ENCODE data around the gene GAST. TPM values are rescaled to one million over a fixed set of nuclear protein-coding genes. Genes with fewer than 3 reads are reported as not detected.

Gene GAST
- total RNA-seq, 1 experiment from 2014 or later: not detected

DNA sequence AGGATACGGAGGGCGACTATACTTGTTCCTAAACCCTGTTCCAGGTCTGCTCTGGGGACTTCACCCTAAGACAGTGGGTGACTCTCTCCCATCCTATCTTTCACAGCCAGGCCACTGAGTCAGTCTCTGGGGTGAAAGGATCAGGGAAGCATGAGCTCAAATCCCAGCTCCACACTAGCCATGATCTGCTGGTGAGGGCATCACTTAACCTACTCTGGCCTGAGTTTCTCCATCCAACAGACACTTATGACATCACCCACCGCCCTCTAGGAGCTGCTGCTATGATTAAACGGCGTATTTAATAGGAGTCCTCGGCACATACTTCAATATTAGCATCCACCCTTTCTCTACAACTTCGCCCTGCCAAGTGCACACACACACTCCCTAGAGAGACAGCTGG is 10.1 kb downstream of the GAST start:
- Histone ChIP-seq H3K14ac (ENCODE audit: insufficient read depth, low read length) (no peak overlapping the region), H2AK5ac (ENCODE audit: insufficient read length, low read length) (no peak overlapping the region), H4K5ac (ENCODE audit: insufficient read length, low read depth, low read length) (no peak overlapping the region), H3K27ac (ENCODE audit: insufficient read length, low read depth, low read length) (no peak overlapping the region), H3K23ac (ENCODE audit: insufficient read length, low read depth, low read length) (no peak overlapping the region), H3K9me3 (ENCODE audit: control insufficient read depth, low read depth, low read length) (no peaks in the 10 kb centered on the region), H3K4me1 (ENCODE audit: insufficient read depth, low read length) (no peaks in the 10 kb centered on the region), H4K8ac (replicated peaks; ENCODE audit: insufficient read length, low read depth, low read length) (no peak overlapping the region), H3T11ph (ENCODE audit: low read length) (no peak overlapping the region), H3K9ac (ENCODE audit: extremely low read depth, insufficient read length, low read length) (no peak overlapping the region), H2BK12ac (ENCODE audit: insufficient read length, low read depth, low read length) (no peak overlapping the region), H3K18ac (ENCODE audit: insufficient read length, low read depth, low read length) (no peak overlapping the region), H3K4ac (ENCODE audit: low read depth, low read length) (no peak overlapping the region), H3K23me2 (ENCODE audit: insufficient read length, low read depth, low read length, poor library complexity, severe bottlenecking) (no peaks in the 10 kb centered on the region), H2BK15ac (ENCODE audit: low read depth, low read length) (no peak overlapping the region), H3K56ac (ENCODE audit: insufficient read length, low read depth, low read length) (no peak overlapping the region), H2BK20ac (ENCODE audit: low read depth, low read length, poor library complexity, severe bottlenecking) (no peak overlapping the region), H3K79me1 (ENCODE audit: insufficient read depth, low read depth, low read length, poor library complexity, severe bottlenecking) (no peaks in the 10 kb centered on the region), H3K4me2 (ENCODE audit: insufficient read depth, insufficient read length, low read length) (no peak overlapping the region), H4K20me1 (ENCODE audit: control insufficient read depth, insufficient read depth, insufficient read length) (peaks cover 2% of the 10 kb centered on the region), H4K91ac (ENCODE audit: insufficient read length, low read depth, low read length) (no peak overlapping the region), H3K79me2 (ENCODE audit: insufficient read depth, low read length) (no peaks in the 10 kb centered on the region), H2AFZ (ENCODE audit: low read length) (no peak overlapping the region), H3K27me3 (ENCODE audit: insufficient read depth, low read length) (no peaks in the 10 kb centered on the region), H2BK5ac (ENCODE audit: insufficient read length, low read length) (no peak overlapping the region), H2BK120ac (ENCODE audit: low read depth, low read length, poor library complexity, severe bottlenecking) (no peak overlapping the region)
- Mint-ChIP-seq H3K27ac (no peak overlapping the region), H3K36me3 (ENCODE audit: insufficient read depth in 1 of 3, low read depth in 3 of 3) (no peaks in the 10 kb centered on the region; a peak in 2 of 7 replicates), H3K4me1 (peaks cover 10 to 13% of the 10 kb centered on the region in 2 experiments), H3K4me3 (no peak overlapping the region), H3K27me3 (ENCODE audit: low read depth) (peaks cover 23% of the 10 kb centered on the region), H3K9me3 (peaks cover 0 to 2% of the 10 kb centered on the region in 2 experiments; a peak in 1 of 5 replicates)
- no CpG with 5 or more reads among the region's 7 CpGs for WGBS (ENCODE audit: extremely low coverage, insufficient read length, low lambda C conversion rate)
- TF ChIP-seq, protein P1, sequence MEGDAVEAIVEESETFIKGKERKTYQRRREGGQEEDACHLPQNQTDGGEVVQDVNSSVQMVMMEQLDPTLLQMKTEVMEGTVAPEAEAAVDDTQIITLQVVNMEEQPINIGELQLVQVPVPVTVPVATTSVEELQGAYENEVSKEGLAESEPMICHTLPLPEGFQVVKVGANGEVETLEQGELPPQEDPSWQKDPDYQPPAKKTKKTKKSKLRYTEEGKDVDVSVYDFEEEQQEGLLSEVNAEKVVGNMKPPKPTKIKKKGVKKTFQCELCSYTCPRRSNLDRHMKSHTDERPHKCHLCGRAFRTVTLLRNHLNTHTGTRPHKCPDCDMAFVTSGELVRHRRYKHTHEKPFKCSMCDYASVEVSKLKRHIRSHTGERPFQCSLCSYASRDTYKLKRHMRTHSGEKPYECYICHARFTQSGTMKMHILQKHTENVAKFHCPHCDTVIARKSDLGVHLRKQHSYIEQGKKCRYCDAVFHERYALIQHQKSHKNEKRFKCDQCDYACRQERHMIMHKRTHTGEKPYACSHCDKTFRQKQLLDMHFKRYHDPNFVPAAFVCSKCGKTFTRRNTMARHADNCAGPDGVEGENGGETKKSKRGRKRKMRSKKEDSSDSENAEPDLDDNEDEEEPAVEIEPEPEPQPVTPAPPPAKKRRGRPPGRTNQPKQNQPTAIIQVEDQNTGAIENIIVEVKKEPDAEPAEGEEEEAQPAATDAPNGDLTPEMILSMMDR (conservative IDR thresholded peaks at IDR 0.05): no peak
- no peak for DNase-seq
